Measurements from ENCODE around the gene SLC9A9.

SLC9A9 gene

GRCh38 chr3:143427631-143428030 lies 420.6 kb downstream of the SLC9A9 start:
- no peak for DNase-seq
- intact Hi-C loops (cut with DNase I) = no loop called here

GRCh38 chr3:143424874-143425273 lies 423.4 kb downstream of the SLC9A9 start:
- DNase-seq = no peak
- intact Hi-C loops (cut with DNase I) = no loop called here

- intact Hi-C loops (cut with DNase I) = no loop called here
- no peak for DNase-seq
These were observed 426.7 kb downstream of the SLC9A9 start for GRCh38 chr3:143421556-143421955.

- DNase-seq = no peak
- intact Hi-C loops (cut with DNase I) = no loop called here
These were observed 428.7 kb downstream of the SLC9A9 start for GRCh38 chr3:143419611-143420010.

GRCh38 chr3:143418391-143418790 lies 429.9 kb downstream of the SLC9A9 start:
- intact Hi-C loops (cut with DNase I) = no loop called here
- no peak for DNase-seq

- intact Hi-C loops (cut with DNase I) = no loop called here
- DNase-seq = no peak
These were observed 432.0 kb downstream of the SLC9A9 start for GRCh38 chr3:143416229-143416628.

GRCh38 chr3:143414571-143415253 lies 433.6 kb downstream of the SLC9A9 start:
- intact Hi-C loops (cut with DNase I) = no loop called here
- no peak for DNase-seq

- intact Hi-C loops (cut with DNase I) = no loop called here
- DNase-seq = no peak
These were observed 434.9 kb downstream of the SLC9A9 start for GRCh38 chr3:143413372-143413771.

GRCh38 chr3:143412084-143412483 lies 436.2 kb downstream of the SLC9A9 start:
- intact Hi-C loops (cut with DNase I) = no loop called here

GRCh38 chr3:143410259-143410658 lies 438.0 kb downstream of the SLC9A9 start:
- DNase-seq = no peak

More at GRCh38 chr3:143412084-143412483, 436.2 kb downstream of the SLC9A9 start:
- DNase-seq = no peak

GRCh38 chr3:143408771-143409170 lies 439.5 kb downstream of the SLC9A9 start:
- DNase-seq = no peak
- intact Hi-C loops (cut with DNase I) = no loop called here

More at GRCh38 chr3:143410259-143410658, 438.0 kb downstream of the SLC9A9 start:
- intact Hi-C loops (cut with DNase I) = no loop called here

- intact Hi-C loops (cut with DNase I) = no loop called here
- DNase-seq = no peak
These were observed 445.7 kb downstream of the SLC9A9 start for GRCh38 chr3:143402602-143403001.

- intact Hi-C loops (cut with DNase I) = no loop called here
- no peak for DNase-seq
These were observed 451.5 kb downstream of the SLC9A9 start for GRCh38 chr3:143396790-143397189.

GRCh38 chr3:143389388-143389787 lies 458.9 kb downstream of the SLC9A9 start:
- DNase-seq = no peak
- intact Hi-C loops (cut with DNase I) = no loop called here

GRCh38 chr3:143387425-143387824 lies 460.8 kb downstream of the SLC9A9 start:
- no peak for DNase-seq
- intact Hi-C loops (cut with DNase I) = no loop called here

- intact Hi-C loops (cut with DNase I) = no loop called here
- DNase-seq = no peak
These were observed 464.2 kb downstream of the SLC9A9 start for GRCh38 chr3:143384076-143384475.

- DNase-seq = no peak
- intact Hi-C loops (cut with DNase I) = no loop called here
These were observed 464.8 kb downstream of the SLC9A9 start for GRCh38 chr3:143383421-143383820.

- DNase-seq = no peak
- intact Hi-C loops (cut with DNase I) = no loop called here
These were observed 465.5 kb downstream of the SLC9A9 start for GRCh38 chr3:143382816-143383215.

GRCh38 chr3:143380449-143380848 lies 467.8 kb downstream of the SLC9A9 start:
- no peak for DNase-seq
- intact Hi-C loops (cut with DNase I) = no loop called here

GRCh38 chr3:143375698-143376097 lies 472.6 kb downstream of the SLC9A9 start:
- intact Hi-C loops (cut with DNase I) = no loop called here
- no peak for DNase-seq

- intact Hi-C loops (cut with DNase I) = no loop called here
These were observed 481.1 kb downstream of the SLC9A9 start for GRCh38 chr3:143367171-143367570.

GRCh38 chr3:143366672-143367071 lies 481.6 kb downstream of the SLC9A9 start:
- intact Hi-C loops (cut with DNase I) = no loop called here
- DNase-seq = no peak

More at GRCh38 chr3:143367171-143367570, 481.1 kb downstream of the SLC9A9 start:
- no peak for DNase-seq
